Activated CD4-positive, alpha-beta T cell treated with anti-CD3 and anti-CD28 coated beads, Interleukin-2, amount 50 U/mL, for 16 hours (primary cell): ENCODE measurements around the gene PLA2G5.
"Not testable (repeated sequence)": the region's sequence is repeated elsewhere in the genome, so short reads cannot be mapped to it uniquely, and the experiment has no call there.

Experiments used
- DNase-seq: peaks from one replicate; pipeline ENCODE4 v3.0.0-alpha.2; 2020

PLA2G5 gene

GRCh38 chr1:20123722-20124455, 53.9 kb downstream of the PLA2G5 start:
- no peak for DNase-seq

GRCh38 chr1:20124456-20125057, 54.6 kb downstream of the PLA2G5 start:
- peak; percentile 37 for DNase-seq

GRCh38 chr1:20125100-20125499, 55.1 kb downstream of the PLA2G5 start:
- DNase-seq = no peak

GRCh38 chr1:20126041-20126805, 56.2 kb downstream of the PLA2G5 start:
- peak; percentile 30 for DNase-seq

GRCh38 chr1:20126806-20127440, 56.9 kb downstream of the PLA2G5 start:
- DNase-seq = no peak

DNA sequence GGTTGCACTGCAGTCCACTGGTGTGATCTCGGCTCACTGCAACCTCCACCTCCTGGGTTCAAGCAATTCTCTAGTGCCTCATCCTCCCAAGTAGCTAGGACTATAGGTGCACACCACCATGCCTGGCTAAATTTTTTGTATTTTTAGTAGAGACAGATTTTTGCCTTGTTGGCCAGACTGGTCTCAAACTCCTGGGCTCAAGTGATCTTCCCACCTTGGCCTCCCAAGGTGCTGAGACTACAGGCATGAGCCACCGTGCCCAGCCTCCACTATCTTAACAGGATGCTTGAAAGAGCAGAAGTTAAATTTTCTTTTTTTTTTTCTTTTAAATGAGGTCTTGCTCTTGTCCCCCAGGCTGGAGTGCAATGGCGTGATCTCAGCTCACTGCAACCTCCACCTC, 60.5 kb downstream of the PLA2G5 start:
- not testable (repeated sequence) for DNase-seq

DNA sequence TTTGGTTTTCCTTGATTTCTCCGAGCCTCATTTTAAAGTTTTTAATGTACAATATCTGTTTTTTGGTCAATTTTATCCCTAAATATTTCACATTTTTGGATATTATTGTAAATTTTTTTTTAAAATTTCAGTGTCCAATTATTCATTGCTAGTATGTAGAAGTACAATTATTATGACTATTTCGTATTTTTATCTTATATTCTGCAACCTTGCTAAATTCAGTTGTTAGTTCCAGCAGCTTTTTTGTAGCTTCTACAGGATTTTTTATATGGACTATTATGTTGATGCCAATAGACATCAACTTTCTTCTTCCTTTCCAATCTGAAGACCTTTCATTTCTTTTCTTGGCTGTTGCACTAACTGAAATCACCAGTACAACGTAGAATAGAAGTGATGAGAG, 65.0 kb downstream of the PLA2G5 start:
- no peak for DNase-seq

GRCh38 chr1:20136249-20136648, 66.3 kb downstream of the PLA2G5 start:
- no peak for DNase-seq

GRCh38 chr1:20137055-20137454, 67.1 kb downstream of the PLA2G5 start:
- no peak for DNase-seq

GRCh38 chr1:20137604-20138003, 67.6 kb downstream of the PLA2G5 start:
- no peak for DNase-seq

GRCh38 chr1:20138346-20138745, 68.4 kb downstream of the PLA2G5 start:
- DNase-seq = no peak

- no peak for DNase-seq
These were observed 69.1 kb downstream of the PLA2G5 start, which contains the start of gene PLA2G2F for GRCh38 chr1:20138961-20139550. Gene PLA2G2F, plus strand, starts transcription at chr1:20139323. Its CDS starts 105 bp downstream, at chr1:20139428.

DNA sequence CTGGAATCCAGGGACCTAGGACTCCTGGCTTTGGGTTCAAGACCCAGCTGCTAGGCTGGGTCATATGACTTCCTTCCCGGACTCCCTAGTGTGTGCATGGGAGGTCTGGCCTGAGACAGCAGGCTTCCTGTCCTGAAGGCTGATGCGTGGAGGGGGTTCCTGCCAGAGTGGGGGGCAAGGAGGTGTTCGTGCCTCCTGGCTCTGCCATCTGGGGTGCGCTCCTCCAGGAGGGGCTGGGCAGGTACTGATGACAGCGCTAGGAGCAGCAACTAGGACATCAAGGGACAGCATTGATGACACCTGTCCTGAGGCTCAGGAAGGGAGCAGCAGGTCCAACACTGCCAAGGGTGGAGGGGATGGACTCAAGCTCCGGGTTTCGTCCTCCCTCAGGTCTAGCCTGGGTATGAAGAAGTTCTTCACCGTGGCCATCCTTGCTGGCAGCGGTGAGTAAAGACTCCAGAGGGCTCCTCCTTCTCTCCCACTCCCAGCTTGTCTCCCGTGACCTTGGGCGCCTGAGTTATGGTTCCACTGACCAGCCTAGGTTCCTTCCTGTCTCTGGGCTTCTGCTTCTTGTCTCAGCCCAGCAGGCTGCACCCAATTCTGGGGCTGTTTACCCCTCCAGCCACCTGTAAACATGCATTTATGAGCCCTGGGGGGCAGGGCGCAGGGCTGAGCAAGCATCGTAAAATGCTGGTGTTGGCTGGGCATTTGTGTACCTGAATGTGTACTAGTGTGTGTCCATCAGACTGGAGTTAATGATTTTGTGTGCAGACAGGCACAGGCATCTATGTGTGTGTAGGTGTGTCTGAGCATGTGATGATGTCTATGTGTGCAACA, 70.0 kb downstream of the PLA2G5 start:
- no peak for DNase-seq

GRCh38 chr1:20141001-20141400, 71.0 kb downstream of the PLA2G5 start:
- DNase-seq = no peak

- no peak for DNase-seq
These were observed 71.5 kb downstream of the PLA2G5 start for GRCh38 chr1:20141466-20141865.
